ENCODE data around the gene BORA. TPM values are rescaled to one million over a fixed set of nuclear protein-coding genes. Genes with fewer than 3 reads are reported as not detected.

The BORA gene
- total and polyA plus RNA-seq, 9 donors = 0.66 to 2.5 (median 1.3) TPM

- Histone ChIP-seq H3K27ac (no peak overlapping the region), H3K4me1 (ENCODE audit: insufficient read depth) (no peaks in the 10 kb centered on the region), H3K9me3 (no peaks in the 10 kb centered on the region), H3K4me3 (no peak overlapping the region), H3K27me3 (no peaks in the 10 kb centered on the region), H3K36me3 (no peaks in the 10 kb centered on the region)
- TF ChIP-seq POLR2A (IDR thresholded peaks at IDR 0.05) (no peak), EP300 (IDR thresholded peaks at IDR 0.05) (no peak), CTCF (IDR thresholded peaks at IDR 0.05) (no peak)
- intact Hi-C loops (cut with DNase I) = no loop called here
- DNase-seq = no peak
Observed at GRCh38 chr13:72689181-72689696, 38.5 kb upstream of the BORA start.

GRCh38 chr13:72692884-72693514 is 34.7 kb upstream of the BORA start:
- WGBS, 3 donors = 69 to 75% (median 69%) methylated on average over 5 of the region's 5 CpGs
- no peaks in the 10 kb centered on the region for H3K9me3 ChIP-seq

GRCh38 chr13:72693832-72694231 is 33.9 kb upstream of the BORA start:
- H3K4me3 ChIP-seq = no peak overlapping the region
- 64 to 81% (median 68%) methylated on average over 5 of the region's 5 CpGs for WGBS, 3 donors
- DNase-seq = no peak
- intact Hi-C loops (cut with DNase I) = loop anchor here in 1 of 4 donors (10.0 kb wide), 1 partner anchor 1729 kb away; no protein-coding TSS in a partner anchor
- no peaks in the 10 kb centered on the region for H3K4me1 ChIP-seq (ENCODE audit: insufficient read depth)
- TF ChIP-seq EP300 (IDR thresholded peaks at IDR 0.05) (no peak), POLR2A (IDR thresholded peaks at IDR 0.05) (no peak), CTCF (IDR thresholded peaks at IDR 0.05) (no peak)
- H3K9me3 ChIP-seq = no peaks in the 10 kb centered on the region
- H3K36me3 ChIP-seq = no peaks in the 10 kb centered on the region
- no peaks in the 10 kb centered on the region for H3K27me3 ChIP-seq
- no peak overlapping the region for H3K27ac ChIP-seq

More at GRCh38 chr13:72692884-72693514, 34.7 kb upstream of the BORA start:
- intact Hi-C loops (cut with DNase I) = loop anchor here in 1 of 4 donors (10.0 kb wide), 1 partner anchor 1728 kb away; no protein-coding TSS in a partner anchor
- TF ChIP-seq EP300 (IDR thresholded peaks at IDR 0.05) = no peak
- TF ChIP-seq CTCF (IDR thresholded peaks at IDR 0.05) = no peak
- TF ChIP-seq POLR2A (IDR thresholded peaks at IDR 0.05) = no peak
- no peak for DNase-seq
- H3K27me3 ChIP-seq = no peaks in the 10 kb centered on the region
- no peak overlapping the region for H3K27ac ChIP-seq
- H3K36me3 ChIP-seq = no peaks in the 10 kb centered on the region
- H3K4me3 ChIP-seq = no peak overlapping the region
- no peaks in the 10 kb centered on the region for H3K4me1 ChIP-seq (ENCODE audit: insufficient read depth)

GRCh38 chr13:72694314-72694713 is 33.4 kb upstream of the BORA start:
- no peaks in the 10 kb centered on the region for H3K4me1 ChIP-seq (ENCODE audit: insufficient read depth)
- no peak overlapping the region for H3K27ac ChIP-seq
- intact Hi-C loops (cut with DNase I) = loop anchor here in 1 of 4 donors (10.0 kb wide), 1 partner anchor 1730 kb away; no protein-coding TSS in a partner anchor
- 47 to 57% (median 53%) methylated on average over 8 of the region's 8 CpGs for WGBS, 3 donors
- H3K9me3 ChIP-seq = no peaks in the 10 kb centered on the region
- no peaks in the 10 kb centered on the region for H3K27me3 ChIP-seq
- no peak for TF ChIP-seq POLR2A (IDR thresholded peaks at IDR 0.05)
- TF ChIP-seq EP300 (IDR thresholded peaks at IDR 0.05) = no peak
- no peak for TF ChIP-seq CTCF (IDR thresholded peaks at IDR 0.05)
- no peak overlapping the region for H3K4me3 ChIP-seq
- H3K36me3 ChIP-seq = no peaks in the 10 kb centered on the region
- DNase-seq = no peak

All from ovary (tissue), 9 donors.